IMR-90 (cell line): ENCODE results near the gene RAB12. TPM values are rescaled to one million over a fixed set of nuclear protein-coding genes. Genes with fewer than 3 reads are reported as not detected.

Source experiments
- ATAC-seq: fragments of 200-7000 bp; cut with Tn5 transposase; 2 replicates; pipeline ENCODE4 v1.9.1; 2020; ENCODE audit warnings: low read depth, mild to moderate bottlenecking, moderate library complexity
- BruUV-seq: library from RNA; stranded (reverse); fragments of 400-500 nt; replicated peaks from 2 replicates; lab custom pipeline; 2021; lab: Mats Ljungman, UMichigan
- CTCF ChIA-PET: fragments of 300-600 bp; formaldehyde crosslinking; extraction: SDS; loops from one replicate; lab custom pipeline; 2021; ENCODE audit warnings: antibody characterized with exemption; lab: Yijun Ruan, JAX
- POLR2A ChIA-PET: fragments of 300-600 bp; sonication (Branson Sonifier 250); formaldehyde crosslinking; loops from one replicate; lab custom pipeline; 2022; ENCODE audit warnings: antibody characterized with exemption; ENCODE audit not compliant: unreplicated experiment; lab: Charles Lee
- DNase-seq: peaks from one replicate; pipeline ENCODE4 v3.0.0; 2013
- H2AFZ ChIP-seq: replicated peaks from 2 replicates; pipeline ENCODE3; 2013; ENCODE audit warnings: low read length, mild to moderate bottlenecking; ENCODE audit not compliant: poor library complexity
- H2AK5ac ChIP-seq: 2 replicates; pipeline ENCODE4 v1.6.1; 2013; ENCODE audit warnings: low read depth, low read length, inconsistent platforms
- H2AK9ac ChIP-seq: replicated peaks from 2 replicates; pipeline ENCODE3; 2013; ENCODE audit warnings: mild to moderate bottlenecking, low read depth, low read length, moderate library complexity; ENCODE audit not compliant: poor library complexity
- H2BK120ac ChIP-seq: 2 replicates; pipeline ENCODE4 v1.6.1; 2013; ENCODE audit warnings: low read depth, low read length, inconsistent platforms
- H2BK15ac ChIP-seq: 3 replicates; pipeline ENCODE4 v1.6.1; 2013; ENCODE audit warnings: low read depth, low read length, inconsistent platforms
- H2BK20ac ChIP-seq: 2 replicates; pipeline ENCODE4 v1.6.1; 2013; ENCODE audit warnings: low read depth, mild to moderate bottlenecking, inconsistent platforms, low read length, moderate library complexity
- H2BK5ac ChIP-seq: 2 replicates; pipeline ENCODE4 v1.6.1; 2013; ENCODE audit warnings: mild to moderate bottlenecking, low read depth, low read length, inconsistent platforms; ENCODE audit not compliant: poor library complexity, severe bottlenecking
- H3K14ac ChIP-seq: replicated peaks from 2 replicates; pipeline ENCODE4 v1.6.1; 2013; ENCODE audit warnings: low read depth, low read length, inconsistent platforms
- H3K18ac ChIP-seq: 2 replicates; pipeline ENCODE4 v1.6.1; 2013; ENCODE audit warnings: low read depth, low read length, control low read depth
- H3K23ac ChIP-seq: 2 replicates; pipeline ENCODE4 v1.6.1; 2013; ENCODE audit warnings: low read depth, low read length, inconsistent platforms
- H3K27ac ChIP-seq: 2 replicates; pipeline ENCODE4 v1.5.1; 2013; ENCODE audit warnings: mild to moderate bottlenecking, control low read depth, low read length; ENCODE audit not compliant: insufficient read depth
- H3K27me3 ChIP-seq: 2 replicates; pipeline ENCODE4 v1.6.1; 2013; ENCODE audit warnings: low read length; ENCODE audit not compliant: control insufficient read depth, insufficient read depth
- H3K36me3 ChIP-seq: 2 replicates; pipeline ENCODE4 v1.6.1; 2013; ENCODE audit warnings: low read length, mixed read lengths; ENCODE audit not compliant: control insufficient read depth, insufficient read depth
- H3K4ac ChIP-seq: 2 replicates; pipeline ENCODE4 v1.6.1; 2013; ENCODE audit warnings: low read depth, low read length, inconsistent platforms
- H3K4me1 ChIP-seq: 2 replicates; pipeline ENCODE4 v1.6.1; 2013; ENCODE audit warnings: low read length, mixed read lengths; ENCODE audit not compliant: control insufficient read depth, insufficient read depth
- H3K4me2 ChIP-seq: 2 replicates; pipeline ENCODE4 v1.6.1; 2013; ENCODE audit warnings: low read depth, mild to moderate bottlenecking, control low read depth, low read length, moderate library complexity
- H3K4me3 ChIP-seq: 2 replicates; pipeline ENCODE4 v1.5.1; 2013; ENCODE audit warnings: low read depth, mild to moderate bottlenecking, control low read depth, low read length, moderate library complexity; ENCODE audit not compliant: insufficient read depth
- H3K56ac ChIP-seq: 2 replicates; pipeline ENCODE4 v1.6.1; 2013; ENCODE audit warnings: low read length, inconsistent platforms; ENCODE audit not compliant: insufficient read depth; ENCODE audit errors: extremely low read depth
- H3K79me1 ChIP-seq, 2 experiments: 2 replicates each; pipeline ENCODE4 v1.6.1; 2013; ENCODE audit warnings: low read length in 2 of 2, inconsistent platforms in 1 of 2, low read depth in 1 of 2
- H3K9ac ChIP-seq: 2 replicates; pipeline ENCODE4 v1.6.1; 2013; ENCODE audit warnings: low read depth, low read length, control low read depth
- H3K9me1 ChIP-seq: 2 replicates; pipeline ENCODE4 v1.6.1; 2013; ENCODE audit warnings: low read length, inconsistent platforms; ENCODE audit not compliant: insufficient read depth
- H3K9me3 ChIP-seq: 2 replicates; pipeline ENCODE4 v1.6.1; 2013; ENCODE audit warnings: low read length; ENCODE audit not compliant: control insufficient read depth, insufficient read depth
- H4K20me1 ChIP-seq: 2 replicates; pipeline ENCODE4 v1.6.1; 2013; ENCODE audit warnings: low read length, inconsistent platforms; ENCODE audit not compliant: insufficient read depth
- H4K5ac ChIP-seq: 2 replicates; pipeline ENCODE4 v1.6.1; 2013; ENCODE audit warnings: mild to moderate bottlenecking, low read depth, low read length, control low read depth
- H4K8ac ChIP-seq, 2 experiments: 2 replicates each; pipeline ENCODE4 v1.6.1; 2013; ENCODE audit warnings: low read depth in 2 of 2, low read length in 2 of 2, control low read depth in 1 of 2, inconsistent platforms in 1 of 2
- H4K91ac ChIP-seq: 2 replicates; pipeline ENCODE4 v1.6.1; 2013; ENCODE audit warnings: low read depth, low read length, inconsistent platforms; ENCODE audit not compliant: insufficient read depth
- CEBPB ChIP-seq: IDR thresholded peaks from 2 replicates; pipeline ENCODE4 v1.6.1; 2012; ENCODE audit warnings: low read depth, low read length, improper control_type of control experiment
- CHD1 ChIP-seq: IDR thresholded peaks from 2 replicates; pipeline ENCODE4 v1.6.1; 2012; ENCODE audit warnings: low read depth, low read length, improper control_type of control experiment
- FOS ChIP-seq: fragments of 150-350 bp; IDR thresholded peaks from 2 replicates; pipeline ENCODE4 v1.6.1; 2016; ENCODE audit warnings: low read depth, low read length
- MAZ ChIP-seq: IDR thresholded peaks from 2 replicates; pipeline ENCODE4 v1.6.1; 2012; ENCODE audit warnings: low read depth, mild to moderate bottlenecking, low read length, improper control_type of control experiment, moderate library complexity, borderline replicate concordance
- MXI1 ChIP-seq: IDR thresholded peaks from 2 replicates; pipeline ENCODE4 v1.6.1; 2012; ENCODE audit warnings: low read depth, mild to moderate bottlenecking, low read length, moderate library complexity, borderline replicate concordance
- RAD21 ChIP-seq: IDR thresholded peaks from 2 replicates; pipeline ENCODE4 v1.6.1; 2012; ENCODE audit warnings: low read length, improper control_type of control experiment
- RCOR1 ChIP-seq: IDR thresholded peaks from 2 replicates; pipeline ENCODE4 v1.6.1; 2012; ENCODE audit warnings: mild to moderate bottlenecking, low read length, improper control_type of control experiment; ENCODE audit not compliant: insufficient replicate concordance
- SMC3 ChIP-seq: fragments of 150-350 bp; IDR thresholded peaks from 2 replicates; pipeline ENCODE4 v1.6.1; 2016; ENCODE audit warnings: low read depth, mild to moderate bottlenecking, antibody characterized with exemption, low read length, moderate library complexity
- WGBS, 2 experiments: methylation state at CpG; one replicate each; pipeline versions ENCODE4 v1.1.5 to v1.1.7; 2013; ENCODE audit warnings: missing lambda C conversion rate in 2 of 2; ENCODE audit not compliant: insufficient read length in 1 of 2; ENCODE audit errors: extremely low coverage in 2 of 2; 5-methylcytosine and 5-hydroxymethylcytosine counted together
- dilution Hi-C: fragments of 300-500 bp; cut with HindIII; formaldehyde crosslinking; loops from one replicate; pipeline ENCODE4 v1.14.3; 2018; ENCODE audit warnings: low sequenced_read_pairs; ENCODE audit not compliant: unreplicated experiment
- in situ Hi-C: fragments of 300-500 bp; cut with MboI; formaldehyde crosslinking; loops from 3 replicates; pipeline ENCODE4 v1.14.3; 2019; ENCODE audit warnings: low sequenced_read_pairs, inconsistent platforms, mixed read lengths
- intact Hi-C: fragments of 100-400 bp; cut with micrococcal nuclease; formaldehyde crosslinking; loops from 2 replicates; pipeline ENCODE4 v1.10.0; 2022
- polyA plus RNA-seq, 3 experiments: library from polyadenylated mRNA; depleted of rRNA; stranded (reverse); fragments of >200 nt; gene quantifications; 2 replicates each; pipeline ENCODE4 v1.2.3, GENCODE V29; 2012; ENCODE audit warnings: low replicate concordance in 1 of 3
- total RNA-seq: library from RNA; depleted of rRNA; stranded (reverse); fragments of >200 nt; gene quantifications from 2 replicates; pipeline ENCODE4 v1.2.3, GENCODE V29; 2012
- TF ChIP-seq, protein P1 (sequence below): fragments of 150-350 bp; IDR thresholded peaks from 2 replicates; pipeline ENCODE4 v1.6.1; 2016; ENCODE audit warnings: low read depth, mild to moderate bottlenecking, low read length, moderate library complexity, borderline replicate concordance
- TF ChIP-seq, protein P2 (sequence below): conservative IDR thresholded peaks from 2 replicates; pipeline ENCODE4 v1.5.1; 2012; ENCODE audit warnings: mild to moderate bottlenecking, low read depth, low read length, improper control_type of control experiment
- TF ChIP-seq, protein P3 (sequence below): fragments of 150-350 bp; IDR thresholded peaks from 2 replicates; pipeline ENCODE4 v1.6.1; 2017; ENCODE audit warnings: mild to moderate bottlenecking, antibody characterized with exemption, low read length, low read depth

The RAB12 gene
- total and polyA plus RNA-seq, 2 of the 4 experiments (the other 2 are of a cell fraction): 14.9 to 19.2 TPM

DNA sequence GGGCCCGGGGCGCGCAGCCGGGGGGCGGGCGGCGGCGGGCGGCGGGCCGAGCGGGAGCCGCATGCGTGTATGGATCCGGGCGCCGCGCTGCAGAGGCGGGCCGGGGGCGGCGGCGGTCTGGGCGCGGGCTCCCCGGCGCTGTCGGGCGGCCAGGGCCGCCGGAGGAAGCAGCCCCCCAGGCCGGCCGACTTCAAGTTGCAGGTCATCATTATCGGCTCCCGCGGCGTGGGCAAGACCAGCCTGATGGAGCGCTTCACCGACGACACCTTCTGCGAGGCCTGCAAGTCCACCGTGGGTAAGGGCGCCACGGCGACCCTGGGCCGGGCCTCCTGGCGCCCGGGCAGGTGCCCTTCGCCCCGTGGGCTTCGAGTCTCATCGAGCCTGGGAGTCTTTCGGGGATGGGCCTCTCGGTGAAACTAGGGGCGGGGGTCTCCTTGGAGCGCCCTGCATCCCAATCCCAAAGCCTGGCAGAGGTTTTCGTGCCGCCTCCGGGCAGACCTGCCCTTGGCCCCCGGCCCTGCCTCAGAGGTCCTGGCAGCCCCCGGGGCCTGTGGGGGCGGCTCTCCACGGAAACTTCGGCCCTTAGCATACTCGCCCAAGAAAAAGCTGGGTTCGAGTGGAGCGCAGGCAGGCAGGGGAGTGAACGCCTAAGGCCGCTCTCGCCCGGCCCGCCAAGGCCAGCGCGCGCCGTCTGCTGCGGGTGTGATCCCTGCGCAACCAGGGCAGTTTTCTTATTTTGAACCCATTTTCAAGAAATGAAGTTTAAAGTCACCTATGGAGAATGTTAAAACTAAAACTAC, 622 bp downstream of the RAB12 start:
- Histone ChIP-seq H3K4ac (peak overlapping the region; percentile 51), H3K27me3 (no peaks in the 10 kb centered on the region; the same call in 1 of the 2 replicates), H3K23ac (peak overlapping the region; percentile 82; the same call in 1 of the 2 replicates), H4K5ac (peak overlapping the region; percentile 35; the same call in 1 of the 2 replicates), H3K4me3 (peak overlapping the region; percentile 99), H3K18ac (peak overlapping the region; percentile 6; the same call in 1 of the 2 replicates), H3K27ac (peak overlapping the region; percentile 82), H3K9me1 (peaks cover 13% of the 10 kb centered on the region), H3K79me1 (peaks cover 15 to 44% of the 10 kb centered on the region in 2 experiments), H3K14ac (peak overlapping the region; percentile 30; the same call in 1 of the 2 replicates), H2AK5ac (no peak overlapping the region), H2BK120ac (no peak overlapping the region), H4K20me1 (peaks cover 46% of the 10 kb centered on the region), H3K36me3 (peaks cover 5% of the 10 kb centered on the region), H3K9me3 (no peaks in the 10 kb centered on the region), H3K4me2 (peak overlapping the region; percentile 100), H2BK20ac (no peak overlapping the region), H3K56ac (0 out of 2 replicates have a peak overlapping the region, but pooled peaks have one; percentile 49), H4K8ac (peak overlapping the region; percentile 19 to 51; a peak in 2 of 4 replicates), H2BK5ac (peak overlapping the region; percentile 1), H2AK9ac (peak overlapping the region; percentile 67), H2AFZ (peak overlapping the region; percentile 94), H2BK15ac (no peak overlapping the region), H4K91ac (no peak overlapping the region), H3K4me1 (peaks cover 9% of the 10 kb centered on the region), H3K9ac (peak overlapping the region; percentile 93)
- BruUV-seq: no TSS peak
- ChIA-PET POLR2A (no interaction called here), CTCF (interaction anchor here (1.0 to 1.2 kb wide), 3 partner anchors 10 to 19 kb away, joined by 4 to 11 read pairs (median 4); no protein-coding TSS in a partner anchor)
- no peak for DNase-seq
- intact Hi-C loops (no loop called here), in situ Hi-C loops (no loop called here), dilution Hi-C loops (no loop called here)
- TF ChIP-seq, protein P1, sequence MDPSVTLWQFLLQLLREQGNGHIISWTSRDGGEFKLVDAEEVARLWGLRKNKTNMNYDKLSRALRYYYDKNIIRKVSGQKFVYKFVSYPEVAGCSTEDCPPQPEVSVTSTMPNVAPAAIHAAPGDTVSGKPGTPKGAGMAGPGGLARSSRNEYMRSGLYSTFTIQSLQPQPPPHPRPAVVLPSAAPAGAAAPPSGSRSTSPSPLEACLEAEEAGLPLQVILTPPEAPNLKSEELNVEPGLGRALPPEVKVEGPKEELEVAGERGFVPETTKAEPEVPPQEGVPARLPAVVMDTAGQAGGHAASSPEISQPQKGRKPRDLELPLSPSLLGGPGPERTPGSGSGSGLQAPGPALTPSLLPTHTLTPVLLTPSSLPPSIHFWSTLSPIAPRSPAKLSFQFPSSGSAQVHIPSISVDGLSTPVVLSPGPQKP: no peak
- no peak for TF ChIP-seq CHD1
- no peak for TF ChIP-seq MXI1
- no peak for TF ChIP-seq SMC3
- no peak for TF ChIP-seq FOS
- TF ChIP-seq CEBPB: no peak
- TF ChIP-seq MAZ: no peak
- TF ChIP-seq, protein P2, sequence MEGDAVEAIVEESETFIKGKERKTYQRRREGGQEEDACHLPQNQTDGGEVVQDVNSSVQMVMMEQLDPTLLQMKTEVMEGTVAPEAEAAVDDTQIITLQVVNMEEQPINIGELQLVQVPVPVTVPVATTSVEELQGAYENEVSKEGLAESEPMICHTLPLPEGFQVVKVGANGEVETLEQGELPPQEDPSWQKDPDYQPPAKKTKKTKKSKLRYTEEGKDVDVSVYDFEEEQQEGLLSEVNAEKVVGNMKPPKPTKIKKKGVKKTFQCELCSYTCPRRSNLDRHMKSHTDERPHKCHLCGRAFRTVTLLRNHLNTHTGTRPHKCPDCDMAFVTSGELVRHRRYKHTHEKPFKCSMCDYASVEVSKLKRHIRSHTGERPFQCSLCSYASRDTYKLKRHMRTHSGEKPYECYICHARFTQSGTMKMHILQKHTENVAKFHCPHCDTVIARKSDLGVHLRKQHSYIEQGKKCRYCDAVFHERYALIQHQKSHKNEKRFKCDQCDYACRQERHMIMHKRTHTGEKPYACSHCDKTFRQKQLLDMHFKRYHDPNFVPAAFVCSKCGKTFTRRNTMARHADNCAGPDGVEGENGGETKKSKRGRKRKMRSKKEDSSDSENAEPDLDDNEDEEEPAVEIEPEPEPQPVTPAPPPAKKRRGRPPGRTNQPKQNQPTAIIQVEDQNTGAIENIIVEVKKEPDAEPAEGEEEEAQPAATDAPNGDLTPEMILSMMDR: no peak
- TF ChIP-seq RAD21: no peak
- TF ChIP-seq, protein P3, sequence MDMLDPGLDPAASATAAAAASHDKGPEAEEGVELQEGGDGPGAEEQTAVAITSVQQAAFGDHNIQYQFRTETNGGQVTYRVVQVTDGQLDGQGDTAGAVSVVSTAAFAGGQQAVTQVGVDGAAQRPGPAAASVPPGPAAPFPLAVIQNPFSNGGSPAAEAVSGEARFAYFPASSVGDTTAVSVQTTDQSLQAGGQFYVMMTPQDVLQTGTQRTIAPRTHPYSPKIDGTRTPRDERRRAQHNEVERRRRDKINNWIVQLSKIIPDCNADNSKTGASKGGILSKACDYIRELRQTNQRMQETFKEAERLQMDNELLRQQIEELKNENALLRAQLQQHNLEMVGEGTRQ: no peak
- TF ChIP-seq RCOR1: no peak
- 0% methylated on average over 36 of the region's 78 CpGs; no CpG with 5 or more reads in 1 of the 2 experiments for WGBS, 2 experiments
- ATAC-seq: peak; percentile 15
